HG03575 (cell line): Measurements from ENCODE around the gene RPS6KA5.
"Not testable (repeated sequence)": the region's sequence is repeated elsewhere in the genome, so short reads cannot be mapped to it uniquely, and the experiment has no call there.

Experiments
- ATAC-seq: cut with Tn5 transposase; IDR thresholded peaks from one replicate; pipeline ENCODE4 v1.9.1; 2021; ENCODE audit not compliant: unreplicated experiment, insufficient number of reproducible peaks, low FRiP score; ENCODE audit errors: extremely low read depth

Gene RPS6KA5

DNA sequence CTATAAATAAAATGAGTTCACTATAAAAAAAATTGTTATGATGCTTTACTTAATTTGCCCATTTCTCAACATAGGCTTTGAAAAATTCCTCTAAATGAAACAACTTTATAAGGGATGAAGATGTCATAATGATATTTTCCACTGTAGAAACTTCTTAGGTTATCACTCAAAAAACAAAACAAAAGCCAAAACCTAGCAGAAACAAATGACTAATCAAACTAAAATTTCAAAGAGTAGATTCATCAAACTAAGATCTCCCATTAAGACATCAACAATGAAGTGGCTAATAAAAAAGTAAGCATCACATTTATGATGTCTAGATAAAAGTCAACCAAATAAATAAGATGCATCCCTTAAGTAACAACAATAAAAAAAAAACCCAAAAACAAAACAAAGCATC lies 207.3 kb downstream of the RPS6KA5 start:
- ATAC-seq: no peak

DNA sequence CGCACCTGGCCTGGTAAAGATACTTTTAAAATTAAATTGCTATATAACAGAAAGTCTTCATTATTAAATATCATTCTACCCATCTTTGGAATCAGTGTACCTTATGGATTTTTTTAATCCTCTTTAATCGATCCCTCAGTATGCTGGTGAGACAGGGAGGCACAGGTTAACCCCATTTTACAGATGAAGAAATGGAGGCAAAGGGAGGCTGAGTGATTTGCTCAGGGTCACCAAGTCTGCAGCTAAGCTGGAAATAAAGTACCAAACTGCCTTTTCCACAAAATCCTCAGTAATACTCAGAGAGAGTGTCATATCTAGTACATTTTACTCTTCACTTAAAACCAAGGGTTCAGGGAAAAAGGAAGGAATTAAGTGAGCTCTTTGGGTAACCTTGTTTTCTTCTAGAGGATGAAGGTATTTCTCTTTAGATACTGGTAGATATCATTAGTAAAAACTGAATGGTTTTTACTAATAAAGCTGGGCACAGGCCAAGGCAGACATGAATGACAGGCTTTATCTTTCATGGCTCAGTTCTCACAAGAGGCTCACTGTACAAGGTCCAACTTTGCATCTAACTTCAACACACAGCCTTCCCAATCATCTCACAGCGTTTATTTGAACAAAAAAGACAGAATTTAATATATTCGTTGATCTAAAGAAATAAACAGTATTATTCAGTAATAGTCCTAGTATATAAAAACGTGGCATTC lies 209.0 kb downstream of the RPS6KA5 start:
- ATAC-seq: no peak

DNA sequence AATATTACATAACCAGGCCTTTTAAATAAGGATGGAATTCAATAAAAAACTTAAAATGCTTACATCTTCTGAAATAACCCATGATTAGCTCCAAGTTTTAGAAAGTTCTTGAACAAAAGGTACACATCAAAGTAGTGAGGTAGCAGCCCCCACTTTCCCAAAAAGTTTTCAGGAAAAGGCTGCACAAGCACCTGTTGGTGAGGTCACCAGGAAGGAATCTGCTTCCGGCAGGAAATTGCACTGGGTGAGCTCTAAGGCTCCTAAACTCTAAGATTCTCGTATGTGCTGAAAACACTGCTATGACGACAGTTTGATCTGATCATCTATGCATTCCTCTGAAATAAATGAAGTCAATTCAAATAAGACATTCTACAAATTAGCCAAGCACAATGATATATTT lies 210.0 kb downstream of the RPS6KA5 start:
- ATAC-seq: no peak

DNA sequence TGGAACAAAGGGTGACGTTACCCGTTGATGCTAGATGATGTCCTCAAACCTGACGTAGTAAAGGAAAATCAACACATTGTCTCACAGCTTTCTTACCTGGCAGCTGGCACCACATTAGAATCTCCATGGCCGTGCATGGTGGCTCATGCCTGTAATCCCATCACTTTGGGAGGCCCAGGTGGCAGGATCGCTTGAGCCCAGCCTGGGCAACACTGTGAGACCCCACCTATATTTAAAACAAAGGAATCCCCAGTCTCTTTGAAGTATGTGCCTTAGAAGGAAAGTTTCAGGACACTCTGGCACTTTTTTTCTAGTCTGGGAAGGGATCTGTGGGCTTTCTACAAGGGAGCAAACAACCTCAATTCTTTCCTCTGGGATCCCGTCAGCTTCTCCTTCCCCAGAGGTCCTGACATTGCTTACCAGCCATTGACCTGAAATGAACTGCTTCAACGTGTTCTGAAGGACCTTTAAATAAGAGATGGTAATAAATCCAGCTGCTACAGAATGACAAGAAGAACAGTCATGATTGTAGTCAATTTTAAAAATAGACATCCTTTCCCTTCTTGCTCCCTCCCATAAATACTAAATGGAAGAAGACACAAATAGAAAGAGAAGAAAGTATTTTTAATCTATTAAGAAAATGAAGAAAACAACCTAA lies 210.5 kb downstream of the RPS6KA5 start:
- no peak for ATAC-seq

DNA sequence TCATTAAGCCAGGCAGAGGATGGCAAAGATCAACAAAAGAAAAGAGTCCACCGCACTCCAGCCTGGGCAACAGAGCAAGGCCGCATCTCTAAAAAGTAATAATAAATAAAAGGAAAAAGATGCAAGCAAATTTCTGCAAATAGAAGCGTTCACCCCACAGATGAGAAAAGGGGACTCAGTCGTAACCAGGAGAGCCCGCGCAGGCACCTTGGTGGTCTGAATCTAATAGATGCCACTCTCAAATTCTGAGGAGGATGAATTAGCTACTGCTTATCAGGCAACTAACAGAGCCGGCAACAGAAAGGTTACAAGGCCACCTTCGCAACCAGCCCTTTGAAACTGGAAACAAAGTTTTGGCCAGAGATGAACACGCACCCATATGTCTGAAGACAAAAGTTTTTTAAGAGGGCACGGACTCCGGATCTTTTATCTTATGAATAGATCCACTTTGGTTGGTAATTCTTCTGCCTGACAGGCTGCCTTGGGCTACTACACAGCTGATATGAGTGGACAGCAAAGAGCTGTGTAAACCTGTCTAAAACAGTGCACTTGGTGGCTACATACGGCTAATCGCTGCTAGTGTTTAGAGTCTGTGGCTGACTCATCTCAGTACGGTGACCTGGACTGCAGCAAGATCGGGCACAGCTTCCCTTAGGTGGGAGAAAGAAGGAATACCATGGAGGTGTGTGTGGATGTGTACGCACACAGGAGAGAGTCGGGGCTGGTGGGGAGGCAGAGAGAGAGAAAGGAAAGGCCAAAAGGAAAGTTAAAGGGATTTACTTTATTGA lies 211.3 kb downstream of the RPS6KA5 start:
- no peak for ATAC-seq

DNA sequence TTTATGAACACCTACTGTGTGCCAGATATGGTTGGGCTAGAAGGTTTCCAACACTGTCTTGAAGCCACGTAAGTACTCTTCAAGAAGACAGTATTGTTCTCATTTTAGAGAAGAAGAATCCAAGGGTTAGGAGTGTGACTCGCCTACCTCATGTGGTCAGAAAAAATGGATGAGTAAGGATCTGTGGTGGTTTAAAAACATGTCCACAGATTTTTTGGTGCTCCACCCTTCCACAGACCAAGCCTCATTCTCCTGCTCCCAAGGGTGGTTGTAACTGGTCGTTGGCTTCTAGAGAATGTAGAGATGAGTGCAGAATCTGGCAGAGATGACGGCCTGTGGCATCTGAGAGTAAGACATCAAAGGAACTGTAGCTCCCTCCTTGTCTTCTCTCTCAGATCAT lies 213.9 kb downstream of the RPS6KA5 start:
- no peak for ATAC-seq

DNA sequence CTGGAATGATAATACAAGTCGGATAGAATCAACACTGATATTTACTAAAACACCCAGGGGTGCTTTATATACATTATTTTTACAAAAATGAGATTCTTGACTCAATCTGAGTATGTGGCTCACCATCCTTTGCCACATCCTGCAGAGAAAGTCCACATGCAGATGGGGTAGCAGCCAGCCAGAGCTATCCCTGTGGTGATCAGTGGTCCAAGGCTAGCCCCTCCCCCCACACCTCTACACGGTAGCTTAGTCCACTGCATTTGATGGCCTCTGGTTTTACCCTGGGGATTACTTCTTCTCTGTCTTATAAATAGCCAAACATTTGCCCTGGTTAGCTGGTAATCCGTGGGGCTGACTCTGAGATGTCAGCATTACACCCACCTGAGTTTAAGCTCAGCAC lies 216.1 kb downstream of the RPS6KA5 start:
- no peak for ATAC-seq

DNA sequence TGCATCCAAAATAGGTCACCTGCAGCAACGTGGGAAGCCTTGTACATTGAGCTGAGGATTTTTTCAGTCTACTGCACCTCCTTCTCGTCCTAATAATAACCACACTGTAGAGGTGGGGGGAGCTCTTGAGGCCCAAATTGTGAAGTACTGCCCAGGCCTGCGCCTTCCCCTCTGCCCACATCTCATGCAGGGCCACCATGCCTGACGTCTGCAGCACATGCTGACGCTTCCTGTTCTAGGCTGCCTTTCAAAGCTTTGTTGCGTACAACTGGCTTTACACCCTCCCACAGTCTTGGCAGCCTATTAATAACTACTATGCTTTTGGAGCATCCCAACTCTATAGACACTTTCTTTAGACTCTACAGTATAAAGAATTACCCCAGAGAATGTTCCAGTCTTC lies 217.7 kb downstream of the RPS6KA5 start:
- no peak for ATAC-seq

DNA sequence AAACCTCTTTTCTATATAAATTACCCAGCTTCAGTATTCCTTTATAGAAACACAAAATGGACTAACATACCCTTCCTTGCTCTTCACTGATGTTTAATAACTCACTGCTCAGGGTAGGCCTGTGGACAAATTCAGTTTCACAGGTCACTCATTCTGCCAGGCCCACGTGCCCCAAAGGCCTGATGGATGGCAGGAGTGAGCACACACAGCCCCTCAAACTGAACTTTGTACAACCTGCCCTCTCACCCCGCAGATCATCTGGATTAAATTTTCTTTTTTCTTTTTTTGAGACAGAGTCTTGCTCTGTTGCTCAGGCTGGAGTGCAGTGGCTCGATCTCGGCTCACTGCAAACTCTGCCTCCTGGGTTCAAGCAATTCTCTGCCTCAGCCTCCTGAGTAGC lies 219.8 kb downstream of the RPS6KA5 start:
- ATAC-seq: not testable (repeated sequence)

DNA sequence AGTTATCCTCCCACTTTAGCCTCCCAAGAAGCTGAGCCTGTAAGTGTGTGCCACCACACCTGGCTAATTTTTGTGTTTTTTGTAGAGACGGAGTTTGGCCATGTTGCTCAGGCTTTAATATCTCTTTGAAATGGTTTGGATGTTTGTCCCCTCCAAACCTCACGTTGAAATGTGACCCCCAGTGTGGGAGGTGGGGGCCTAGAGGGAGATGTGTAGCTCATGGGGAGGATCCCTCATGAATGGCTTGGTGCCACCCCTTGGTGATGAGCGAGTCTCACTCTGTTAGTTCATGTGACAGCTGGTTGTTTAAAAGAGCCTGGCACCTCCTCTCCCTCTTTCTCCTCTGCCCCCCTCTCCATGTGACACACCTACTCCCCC lies 220.6 kb downstream of the RPS6KA5 start:
- ATAC-seq: no peak

DNA sequence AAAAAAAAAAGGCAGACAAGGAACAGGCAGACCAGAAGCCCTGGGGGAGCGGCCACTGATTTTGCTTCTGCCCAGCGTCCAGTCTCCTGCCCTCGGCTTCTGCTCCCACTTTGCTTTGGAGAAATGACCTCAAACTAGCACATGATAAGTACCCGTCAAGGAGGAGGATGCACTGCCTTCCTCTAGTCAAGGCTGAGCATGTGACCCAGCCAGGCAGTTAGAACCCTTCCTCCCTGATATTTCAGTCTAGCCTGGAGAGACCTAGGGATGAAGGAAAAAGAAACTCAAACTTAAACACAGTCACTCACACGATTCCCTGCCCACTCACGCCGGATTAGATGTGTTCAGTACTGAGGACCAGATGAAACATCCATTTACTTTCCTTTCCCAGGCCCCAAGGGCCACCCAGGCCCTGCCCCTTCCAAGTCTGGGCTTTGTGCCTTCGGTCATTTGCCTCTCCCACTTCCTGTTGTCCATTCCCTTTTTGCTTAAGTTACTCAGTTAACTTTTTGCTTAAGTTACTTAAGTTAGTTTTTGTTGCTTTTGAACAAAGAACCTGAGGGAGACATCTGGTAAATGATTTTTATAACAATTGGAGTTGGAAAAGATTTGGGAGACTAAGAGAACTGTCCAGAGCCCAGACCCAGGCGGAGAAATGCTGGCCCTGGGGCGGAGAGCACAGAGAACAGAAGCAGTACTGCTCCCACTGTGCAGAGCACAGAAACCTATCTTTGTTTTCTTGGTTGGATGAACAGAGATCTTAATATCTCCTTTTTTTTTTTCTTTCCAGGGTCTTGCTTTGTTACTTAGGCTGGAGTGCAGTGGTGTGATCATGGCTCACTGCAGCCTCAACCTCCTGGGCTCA lies 221.2 kb downstream of the RPS6KA5 start:
- no peak for ATAC-seq

DNA sequence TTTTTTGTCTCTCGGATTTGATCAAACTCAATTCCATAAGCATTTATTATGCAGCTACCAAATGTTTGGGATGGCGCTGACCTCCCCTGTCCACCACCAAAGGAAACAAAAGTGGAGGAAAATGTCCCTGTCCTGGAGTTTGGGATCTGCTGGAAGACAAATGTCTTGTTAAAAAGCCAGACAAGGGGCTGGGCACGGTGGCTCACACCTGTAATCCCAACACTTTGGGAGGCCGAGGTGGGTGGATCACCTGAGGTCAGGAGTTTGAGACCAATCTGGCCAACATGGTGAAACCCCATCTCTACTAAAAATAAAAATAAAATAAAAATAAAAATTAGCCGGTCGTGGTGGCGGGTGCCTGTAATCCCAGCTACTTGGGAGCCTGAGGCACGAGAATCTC lies 221.9 kb downstream of the RPS6KA5 start:
- not testable (repeated sequence) for ATAC-seq

DNA sequence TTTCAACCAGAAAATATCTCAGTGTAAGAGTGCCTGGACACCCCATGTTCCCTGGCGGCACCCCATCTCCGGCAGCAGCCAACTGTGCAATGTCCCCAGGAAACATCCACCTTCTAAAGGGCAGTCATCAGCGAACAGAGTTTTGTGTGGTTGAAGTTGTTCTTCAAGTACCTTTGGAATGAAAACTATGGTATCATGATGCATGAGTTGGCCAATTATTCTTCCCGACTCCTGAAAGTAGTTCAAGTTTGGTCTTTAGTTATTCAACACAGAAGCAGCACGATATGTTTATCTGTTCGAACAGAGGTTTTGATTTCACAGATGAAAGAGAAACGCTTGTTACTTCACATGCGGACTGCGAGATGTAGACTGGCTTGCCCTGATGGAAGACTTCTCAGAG lies 223.1 kb downstream of the RPS6KA5 start:
- ATAC-seq: no peak

DNA sequence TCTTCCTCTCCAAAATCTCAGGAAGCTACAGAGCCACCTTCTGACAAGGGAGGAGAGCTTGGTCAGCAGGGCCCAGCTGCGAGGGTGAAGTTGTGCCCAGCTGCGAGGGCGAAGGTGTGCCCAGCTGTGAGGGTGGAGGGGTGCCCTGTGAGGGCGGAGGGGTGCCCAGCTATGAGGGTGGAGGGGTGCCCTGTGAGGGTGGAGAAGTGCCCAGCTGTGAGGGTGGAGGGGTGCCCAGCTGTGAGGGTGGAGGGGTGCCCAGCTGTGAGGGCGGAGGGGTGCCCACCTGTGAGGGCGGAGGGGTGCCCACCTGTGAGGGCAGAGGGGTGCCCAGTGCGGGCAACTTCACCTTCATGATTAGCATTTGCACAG lies 223.8 kb downstream of the RPS6KA5 start:
- no peak for ATAC-seq

DNA sequence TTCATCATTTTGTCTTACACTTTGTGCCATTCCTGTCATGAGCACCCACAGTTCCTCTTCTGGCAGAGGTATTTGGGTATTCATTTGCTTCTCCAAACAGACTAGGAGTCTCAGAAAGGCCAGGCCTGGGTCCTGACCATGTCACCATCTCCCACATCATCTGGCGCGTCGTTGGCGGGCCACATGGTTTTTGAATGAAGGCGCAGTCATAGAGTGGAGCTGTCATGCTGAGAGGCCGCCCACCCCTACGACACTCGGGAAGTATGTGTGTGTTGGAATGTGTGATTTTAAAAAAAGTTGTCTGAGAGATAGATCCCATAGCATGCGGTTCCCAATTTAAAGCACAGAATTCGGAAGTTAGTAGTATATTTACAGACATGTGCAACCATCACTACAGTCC lies 228.6 kb downstream of the RPS6KA5 start:
- no peak for ATAC-seq

DNA sequence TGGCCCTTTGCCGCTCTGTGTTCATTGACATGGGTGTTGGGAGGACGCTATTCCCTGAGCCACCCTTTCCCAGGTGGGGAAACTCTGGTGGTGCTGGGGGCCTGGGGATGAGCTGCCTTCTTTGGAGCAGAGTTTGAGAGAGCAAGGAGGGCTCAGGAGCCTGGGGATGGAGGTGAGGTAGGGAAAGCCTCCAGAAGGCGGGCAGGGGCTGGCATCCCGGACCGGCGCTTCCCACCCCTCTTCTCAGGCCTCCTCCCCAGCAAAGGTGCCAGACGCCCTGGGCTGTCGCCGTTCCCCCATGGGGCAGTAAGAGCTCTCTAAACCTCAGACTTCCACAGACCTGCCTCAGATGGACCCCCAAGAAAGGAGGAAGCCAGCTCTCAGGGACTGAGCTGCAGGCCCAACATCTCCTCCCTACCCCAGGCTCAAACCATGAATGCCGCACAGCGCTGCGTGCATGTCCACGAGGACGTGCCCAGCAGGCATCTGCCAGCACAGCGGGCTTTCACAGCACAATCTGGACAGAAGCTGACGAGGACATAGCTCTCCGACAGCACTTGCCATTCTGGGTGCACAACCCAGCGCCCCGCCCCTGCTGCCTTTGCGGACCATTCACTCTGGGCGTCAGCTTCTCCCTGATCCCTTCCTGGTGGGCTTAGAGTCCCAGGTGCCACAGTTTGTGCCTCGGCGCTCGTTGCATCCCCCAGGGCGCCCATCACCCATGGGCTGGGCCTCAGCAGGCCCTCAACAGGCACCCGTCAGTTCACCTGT lies 229.3 kb downstream of the RPS6KA5 start:
- ATAC-seq: no peak

DNA sequence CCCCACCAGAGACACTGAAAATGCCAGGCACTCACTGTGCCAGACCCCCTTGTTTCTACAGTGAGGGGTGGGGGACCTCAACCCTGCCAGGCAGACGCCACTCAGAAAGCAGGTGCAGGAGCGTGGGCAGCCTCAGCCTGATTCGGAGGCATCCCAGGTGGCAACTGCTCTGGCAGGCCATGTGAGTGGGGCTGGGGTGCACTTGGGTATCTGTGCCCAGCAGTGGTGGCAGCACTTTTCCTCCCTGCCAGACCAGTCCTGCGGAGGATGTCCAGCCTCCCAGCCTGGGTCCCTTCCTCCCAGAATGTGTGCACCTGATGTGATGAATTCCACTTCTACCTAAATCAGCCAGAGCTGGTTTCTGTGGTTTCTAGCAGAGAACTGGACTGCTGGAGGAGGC lies 230.8 kb downstream of the RPS6KA5 start:
- ATAC-seq: no peak

DNA sequence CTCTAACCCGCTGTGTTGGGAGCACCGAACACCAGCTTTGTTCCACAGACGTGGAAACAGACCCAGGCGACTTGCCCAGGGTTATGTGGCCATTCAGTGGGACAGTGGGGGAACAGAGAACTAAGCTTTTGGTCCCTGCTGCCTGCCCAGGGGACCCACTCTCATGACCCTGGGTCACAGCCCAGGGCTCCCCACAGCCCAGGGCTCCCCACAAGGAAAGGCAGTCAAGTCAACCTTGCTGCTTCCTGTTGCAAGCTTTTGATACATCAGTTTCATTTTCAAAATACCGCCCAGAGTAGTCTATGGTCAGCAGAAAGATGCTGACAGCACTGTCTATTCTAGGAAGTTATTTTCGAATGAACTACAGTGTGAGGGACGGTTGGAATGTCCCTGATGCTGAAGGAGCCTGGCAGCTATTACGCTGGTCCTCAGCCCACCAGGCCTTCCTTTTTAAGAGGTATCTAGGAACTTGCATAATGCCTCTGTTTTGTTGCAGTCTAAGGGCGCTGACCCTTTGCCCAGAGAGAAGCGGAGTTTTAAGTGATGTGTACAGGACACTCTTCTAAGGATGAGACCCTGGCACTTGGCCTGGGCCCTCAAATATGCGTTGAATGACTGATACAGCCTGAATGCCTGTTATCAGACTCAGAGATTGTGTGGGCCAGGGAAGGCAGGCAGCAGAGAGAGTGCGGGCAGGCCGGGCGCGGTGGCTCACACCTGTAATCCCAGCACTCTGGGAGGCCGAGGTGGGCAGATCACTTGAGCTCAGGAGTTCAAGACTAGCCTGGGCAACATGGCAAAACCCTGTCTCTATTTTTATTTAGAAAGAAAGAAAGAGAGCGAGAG lies 231.6 kb downstream of the RPS6KA5 start:
- ATAC-seq: no peak
